ENCODE data around the gene LCAT. TPM values are rescaled to one million over a fixed set of nuclear protein-coding genes. Genes with fewer than 3 reads are reported as not detected.

Gene LCAT
- total and polyA plus RNA-seq, 3 donors from 2014 or later: 12.9 to 25.3 (median 20.6) TPM

DNA sequence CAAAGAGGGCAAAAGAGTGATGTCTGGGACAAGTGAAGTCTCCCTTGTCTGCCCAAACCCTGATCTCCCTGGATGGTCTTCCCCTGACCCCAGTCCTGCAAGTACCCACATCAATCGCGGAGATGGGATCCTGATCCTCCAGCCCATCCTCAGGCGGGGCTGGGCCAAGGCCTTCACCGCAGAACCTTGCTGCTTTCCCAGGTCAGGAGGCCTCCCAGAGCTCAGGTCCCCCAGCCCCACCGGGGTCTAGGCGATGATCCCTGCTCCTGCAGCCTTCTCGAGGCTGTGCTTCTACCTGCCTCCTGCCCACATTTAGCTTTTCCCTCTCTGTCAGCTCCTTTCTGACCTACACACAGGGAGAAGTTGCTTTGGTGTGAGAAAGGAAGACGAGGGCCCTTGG lies 18.2 kb upstream of the LCAT start:
- Histone ChIP-seq H3K4me1 (peaks cover 33% of the 10 kb centered on the region), H3K27ac (peak overlapping the region in 1 of 2 donors; percentile 19)
- 92 to 96% methylated on average over 8 of the region's 8 CpGs for WGBS, 2 donors

DNA sequence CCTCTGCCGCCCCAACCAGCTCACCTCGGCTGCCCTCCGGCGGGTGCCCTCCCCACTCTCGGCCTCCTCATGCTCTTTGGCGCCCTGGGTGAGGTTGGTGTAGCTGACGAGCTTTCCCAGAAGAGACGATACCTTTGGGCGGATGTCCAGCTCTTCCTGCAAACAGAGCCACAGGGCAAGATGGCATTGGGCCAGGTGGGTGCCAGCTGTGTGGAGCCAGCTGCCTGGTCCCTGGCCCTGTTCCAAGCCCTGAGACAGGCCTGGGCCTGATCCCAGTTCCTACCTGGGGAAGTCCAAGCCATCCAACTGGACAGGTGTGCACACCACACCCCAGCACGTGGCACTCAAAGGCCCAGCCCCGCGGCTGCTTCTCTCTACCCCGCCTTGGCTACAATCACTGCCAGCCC lies 17.6 kb upstream of the LCAT start:
- intact Hi-C loops (cut with DNase I; ENCODE audit: low total_unique reads): no loop called here
- DNase-seq: no peak

More for the DNA sequence above, 18.2 kb upstream of the LCAT start:
- Histone ChIP-seq H3K36me3 (ENCODE audit: low read depth, missing control alignments) (no peaks in the 10 kb centered on the region), H3K27me3 (no peaks in the 10 kb centered on the region), H3K4me3 (no peak overlapping the region), H3K9me3 (no peaks in the 10 kb centered on the region)
- no peak for TF ChIP-seq POLR2A (IDR thresholded peaks at IDR 0.05)
- TF ChIP-seq, protein P1, sequence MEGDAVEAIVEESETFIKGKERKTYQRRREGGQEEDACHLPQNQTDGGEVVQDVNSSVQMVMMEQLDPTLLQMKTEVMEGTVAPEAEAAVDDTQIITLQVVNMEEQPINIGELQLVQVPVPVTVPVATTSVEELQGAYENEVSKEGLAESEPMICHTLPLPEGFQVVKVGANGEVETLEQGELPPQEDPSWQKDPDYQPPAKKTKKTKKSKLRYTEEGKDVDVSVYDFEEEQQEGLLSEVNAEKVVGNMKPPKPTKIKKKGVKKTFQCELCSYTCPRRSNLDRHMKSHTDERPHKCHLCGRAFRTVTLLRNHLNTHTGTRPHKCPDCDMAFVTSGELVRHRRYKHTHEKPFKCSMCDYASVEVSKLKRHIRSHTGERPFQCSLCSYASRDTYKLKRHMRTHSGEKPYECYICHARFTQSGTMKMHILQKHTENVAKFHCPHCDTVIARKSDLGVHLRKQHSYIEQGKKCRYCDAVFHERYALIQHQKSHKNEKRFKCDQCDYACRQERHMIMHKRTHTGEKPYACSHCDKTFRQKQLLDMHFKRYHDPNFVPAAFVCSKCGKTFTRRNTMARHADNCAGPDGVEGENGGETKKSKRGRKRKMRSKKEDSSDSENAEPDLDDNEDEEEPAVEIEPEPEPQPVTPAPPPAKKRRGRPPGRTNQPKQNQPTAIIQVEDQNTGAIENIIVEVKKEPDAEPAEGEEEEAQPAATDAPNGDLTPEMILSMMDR (IDR thresholded peaks at IDR 0.05): no peak
- DNase-seq: no peak
- intact Hi-C loops (cut with DNase I; ENCODE audit: low total_unique reads): no loop called here

DNA sequence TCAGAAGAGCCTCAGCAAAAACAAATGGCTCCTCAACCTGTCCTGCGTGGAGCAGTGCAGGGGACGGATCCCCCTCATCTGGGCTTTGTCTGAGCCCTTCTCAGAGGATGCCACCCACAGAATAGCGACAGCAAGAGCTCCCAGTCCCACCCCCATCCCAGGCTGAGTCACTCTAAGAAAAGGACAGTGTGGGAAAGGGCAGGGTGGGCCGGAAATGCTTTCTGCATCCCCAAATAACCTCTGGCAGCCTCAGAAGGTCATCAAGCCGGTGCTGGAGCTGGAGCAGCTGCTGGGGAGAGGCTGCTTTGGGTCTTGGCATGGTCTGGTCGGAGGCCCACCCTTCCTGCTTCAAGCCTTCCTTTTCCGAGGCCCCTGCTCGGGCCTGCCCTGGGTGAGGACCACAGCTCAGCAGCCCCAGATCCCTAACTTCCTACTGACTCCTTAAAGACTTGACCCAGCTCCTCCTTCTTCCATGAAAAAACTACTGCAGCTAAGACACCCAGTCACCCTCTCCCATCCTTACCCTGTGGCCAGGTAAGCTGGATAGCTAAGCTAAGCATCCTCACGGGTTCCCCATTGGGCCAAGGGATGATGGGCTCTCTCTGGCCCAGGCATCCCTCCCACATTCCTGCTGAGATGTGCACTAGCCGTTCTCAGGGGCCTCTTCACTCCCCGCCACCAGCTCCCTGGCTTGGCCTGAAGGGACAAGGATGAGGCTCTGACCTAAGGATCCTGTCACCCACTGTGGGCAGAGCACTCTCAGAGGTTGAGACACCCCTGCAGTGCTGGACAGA lies 15.8 kb upstream of the LCAT start:
- intact Hi-C loops (cut with DNase I; ENCODE audit: low total_unique reads): no loop called here
- no peaks in the 10 kb centered on the region for H3K9me3 ChIP-seq
- no peak overlapping the region for H3K4me3 ChIP-seq
- no peaks in the 10 kb centered on the region for H3K36me3 ChIP-seq (ENCODE audit: low read depth, missing control alignments)
- peak; percentile 70 for DNase-seq
- TF ChIP-seq, protein P1 (IDR thresholded peaks at IDR 0.05): no peak
- no peak for TF ChIP-seq POLR2A (IDR thresholded peaks at IDR 0.05)
- H3K27me3 ChIP-seq: no peaks in the 10 kb centered on the region
- H3K4me1 ChIP-seq: peaks cover 18% of the 10 kb centered on the region
- H3K27ac ChIP-seq: peak overlapping the region in 1 of 2 donors; percentile 73
- 54 to 57% methylated on average over 4 to 11 of the region's 11 CpGs for WGBS, 2 donors

More for the DNA sequence above, 17.6 kb upstream of the LCAT start:
- WGBS, 2 donors: 93% methylated on average over 13 of the region's 13 CpGs; no CpG with 5 or more reads in 1 of the 2 donors
- Histone ChIP-seq H3K27me3 (no peaks in the 10 kb centered on the region), H3K9me3 (no peaks in the 10 kb centered on the region), H3K4me3 (no peak overlapping the region), H3K27ac (no peak overlapping the region), H3K36me3 (ENCODE audit: low read depth, missing control alignments) (no peaks in the 10 kb centered on the region), H3K4me1 (peaks cover 28% of the 10 kb centered on the region)
- no peak for TF ChIP-seq POLR2A (IDR thresholded peaks at IDR 0.05)
- TF ChIP-seq, protein P1 (IDR thresholded peaks at IDR 0.05): no peak

DNA sequence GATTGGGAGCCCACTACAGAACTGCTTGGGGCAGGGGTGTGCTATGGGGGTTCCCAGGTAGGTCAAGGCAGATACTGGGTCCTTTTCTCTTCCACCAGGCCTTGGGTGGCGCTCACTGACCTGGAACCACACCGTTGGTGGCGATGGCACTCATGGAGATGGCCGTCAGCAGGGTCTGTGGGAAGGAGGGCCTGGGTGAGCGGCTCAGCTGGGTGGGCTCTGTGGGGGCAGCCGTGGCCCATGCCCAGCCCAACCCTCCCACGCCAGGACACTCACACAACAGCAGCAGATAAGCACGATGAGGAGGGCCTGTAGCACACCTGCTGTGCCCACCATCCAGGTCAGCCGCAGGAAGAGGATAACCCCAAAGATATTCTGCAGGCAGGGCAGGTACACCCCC lies 13.7 kb upstream of the LCAT start:
- no peak overlapping the region for H3K27ac ChIP-seq
- no peak for DNase-seq
- H3K27me3 ChIP-seq: no peaks in the 10 kb centered on the region
- TF ChIP-seq, protein P1 (IDR thresholded peaks at IDR 0.05): no peak
- no peak for TF ChIP-seq POLR2A (IDR thresholded peaks at IDR 0.05)
- intact Hi-C loops (cut with DNase I; ENCODE audit: low total_unique reads): no loop called here
- no peaks in the 10 kb centered on the region for H3K36me3 ChIP-seq (ENCODE audit: low read depth, missing control alignments)
- 92% methylated on average over 4 to 9 of the region's 9 CpGs for WGBS, 2 donors
- no peak overlapping the region for H3K4me3 ChIP-seq
- H3K9me3 ChIP-seq: no peaks in the 10 kb centered on the region
- peaks cover 15% of the 10 kb centered on the region for H3K4me1 ChIP-seq
